SK-N-MC (cell line): ENCODE measurements around the gene SKIC2.
"Not testable (repeated sequence)": the region's sequence is repeated elsewhere in the genome, so short reads cannot be mapped to it uniquely, and the experiment has no call there.

ENCODE experiments used
- DNase-seq: peaks from one replicate; pipeline ENCODE4 v3.0.0-alpha.2; 2011; ENCODE audit warnings: low read depth, low spot score
- H3K27ac ChIP-seq: fragments of 200-600 bp; sonication (generic); 2 replicates; pipeline ENCODE4 v1.5.1; 2016; ENCODE audit warnings: mixed run types
- H3K36me3 ChIP-seq: fragments of 200-600 bp; sonication (generic); 2 replicates; pipeline ENCODE4 v1.6.1; 2017; ENCODE audit warnings: antibody characterized with exemption, low read length, mixed read lengths; ENCODE audit not compliant: insufficient read depth
- H3K4me3 ChIP-seq: fragments of 200-600 bp; sonication (generic); 2 replicates; pipeline ENCODE4 v1.5.1; 2016
- H3K9ac ChIP-seq: fragments of 200-600 bp; sonication (generic); 2 replicates; pipeline ENCODE4 v1.8.0; 2017; ENCODE audit warnings: mixed run types, mixed read lengths; ENCODE audit not compliant: insufficient read length
- H3K9me3 ChIP-seq: fragments of 200-600 bp; sonication (generic); 2 replicates; pipeline ENCODE4 v1.6.1; 2017; ENCODE audit warnings: low read depth, mild to moderate bottlenecking, antibody characterized with exemption, low read length, moderate library complexity, mixed read lengths

Gene SKIC2

GRCh38 chr6:31989363-31989762 lies 30.4 kb downstream of the SKIC2 start:
- not testable (repeated sequence) for H3K9me3 ChIP-seq, H3K36me3 ChIP-seq, DNase-seq, H3K27ac ChIP-seq, H3K9ac ChIP-seq, H3K4me3 ChIP-seq

- not testable (repeated sequence) for DNase-seq, H3K9ac ChIP-seq, H3K9me3 ChIP-seq, H3K36me3 ChIP-seq, H3K4me3 ChIP-seq, H3K27ac ChIP-seq
These were observed 35.4 kb downstream of the SKIC2 start for GRCh38 chr6:31994421-31994820.

- H3K9ac ChIP-seq, H3K27ac ChIP-seq, H3K36me3 ChIP-seq, DNase-seq, H3K4me3 ChIP-seq, H3K9me3 ChIP-seq: not testable (repeated sequence)
These were observed 37.4 kb downstream of the SKIC2 start for GRCh38 chr6:31996385-31996784.

GRCh38 chr6:32002546-32003268 lies 43.7 kb downstream of the SKIC2 start:
- H3K9me3 ChIP-seq, H3K4me3 ChIP-seq, H3K36me3 ChIP-seq, H3K27ac ChIP-seq, H3K9ac ChIP-seq, DNase-seq: not testable (repeated sequence)

GRCh38 chr6:32003301-32003700 lies 44.3 kb downstream of the SKIC2 start:
- not testable (repeated sequence) for H3K9me3 ChIP-seq, DNase-seq, H3K9ac ChIP-seq, H3K27ac ChIP-seq, H3K4me3 ChIP-seq, H3K36me3 ChIP-seq

GRCh38 chr6:32004393-32004792 lies 45.4 kb downstream of the SKIC2 start:
- H3K4me3 ChIP-seq, H3K36me3 ChIP-seq, H3K27ac ChIP-seq, H3K9me3 ChIP-seq, DNase-seq, H3K9ac ChIP-seq: not testable (repeated sequence)

GRCh38 chr6:32004864-32005537 lies 46.0 kb downstream of the SKIC2 start:
- DNase-seq, H3K9me3 ChIP-seq, H3K36me3 ChIP-seq, H3K4me3 ChIP-seq, H3K27ac ChIP-seq, H3K9ac ChIP-seq: not testable (repeated sequence)

GRCh38 chr6:32005538-32005880 lies 46.5 kb downstream of the SKIC2 start:
- not testable (repeated sequence) for H3K4me3 ChIP-seq, H3K9me3 ChIP-seq, H3K9ac ChIP-seq, H3K36me3 ChIP-seq, DNase-seq, H3K27ac ChIP-seq

GRCh38 chr6:32005991-32006529 lies 47.1 kb downstream of the SKIC2 start:
- not testable (repeated sequence) for H3K4me3 ChIP-seq, H3K36me3 ChIP-seq, H3K9ac ChIP-seq, H3K27ac ChIP-seq, H3K9me3 ChIP-seq, DNase-seq

- not testable (repeated sequence) for DNase-seq, H3K9me3 ChIP-seq, H3K9ac ChIP-seq
These were observed 48.1 kb downstream of the SKIC2 start for GRCh38 chr6:32007086-32007485.

GRCh38 chr6:32008037-32008436 lies 49.1 kb downstream of the SKIC2 start:
- not testable (repeated sequence) for H3K9ac ChIP-seq, H3K27ac ChIP-seq, H3K36me3 ChIP-seq, H3K4me3 ChIP-seq, DNase-seq, H3K9me3 ChIP-seq

More at GRCh38 chr6:32007086-32007485, 48.1 kb downstream of the SKIC2 start:
- not testable (repeated sequence) for H3K4me3 ChIP-seq, H3K27ac ChIP-seq, H3K36me3 ChIP-seq

GRCh38 chr6:32008616-32009015 lies 49.6 kb downstream of the SKIC2 start:
- H3K27ac ChIP-seq, H3K4me3 ChIP-seq, H3K36me3 ChIP-seq, DNase-seq, H3K9me3 ChIP-seq, H3K9ac ChIP-seq: not testable (repeated sequence)

- not testable (repeated sequence) for H3K4me3 ChIP-seq, H3K9me3 ChIP-seq, DNase-seq, H3K9ac ChIP-seq, H3K36me3 ChIP-seq, H3K27ac ChIP-seq
These were observed 50.6 kb downstream of the SKIC2 start for GRCh38 chr6:32009537-32009936.

GRCh38 chr6:32010856-32011530 lies 52.0 kb downstream of the SKIC2 start:
- not testable (repeated sequence) for H3K27ac ChIP-seq, DNase-seq, H3K9ac ChIP-seq, H3K36me3 ChIP-seq, H3K9me3 ChIP-seq, H3K4me3 ChIP-seq
